Gastroesophageal sphincter (tissue), 3 donors: ENCODE results near the gene NAAA.
"Not testable (repeated sequence)": the region's sequence is repeated elsewhere in the genome, so short reads cannot be mapped to it uniquely, and the experiment has no call there.

ENCODE experiments used
- POLR2AphosphoS5 ChIP-seq: sonication (generic); formaldehyde crosslinking; IDR thresholded peaks from one replicate; pipeline ENCODE4 v1.6.1; 2017; ENCODE audit warnings: antibody characterized with exemption
- TF ChIP-seq, protein P1 (sequence below), 4 experiments: fragments of 200-600 bp in 2 of 4; fragments of 450-650 bp in 2 of 4; sonication (generic) in 1 of 4; IDR thresholded peaks; one replicate each; pipeline ENCODE4 v1.5.1; 2017 to 2019; ENCODE audit warnings: antibody characterized with exemption in 4 of 4, mild to moderate bottlenecking in 2 of 4, moderate library complexity in 2 of 4

DNA sequence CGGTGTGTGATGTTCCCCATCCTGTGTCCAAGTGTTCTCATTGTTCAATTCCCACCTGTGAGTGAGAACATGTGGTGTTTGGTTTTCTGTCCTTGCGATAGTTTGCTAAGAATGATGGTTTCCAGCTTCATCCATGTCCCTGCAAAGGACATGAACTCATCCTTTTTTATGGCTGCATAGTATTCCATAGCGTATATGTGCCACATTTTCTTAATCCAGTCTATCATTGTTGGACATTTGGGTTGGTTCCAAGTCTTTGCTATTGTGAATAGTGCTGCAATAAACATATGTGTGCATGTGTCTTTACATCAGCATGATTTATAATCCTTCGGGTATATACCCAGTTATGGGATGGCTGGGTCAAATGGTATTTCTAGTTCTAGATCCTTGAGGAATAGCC, 21.3 kb upstream of the NAAA start:
- TF ChIP-seq, protein P1, sequence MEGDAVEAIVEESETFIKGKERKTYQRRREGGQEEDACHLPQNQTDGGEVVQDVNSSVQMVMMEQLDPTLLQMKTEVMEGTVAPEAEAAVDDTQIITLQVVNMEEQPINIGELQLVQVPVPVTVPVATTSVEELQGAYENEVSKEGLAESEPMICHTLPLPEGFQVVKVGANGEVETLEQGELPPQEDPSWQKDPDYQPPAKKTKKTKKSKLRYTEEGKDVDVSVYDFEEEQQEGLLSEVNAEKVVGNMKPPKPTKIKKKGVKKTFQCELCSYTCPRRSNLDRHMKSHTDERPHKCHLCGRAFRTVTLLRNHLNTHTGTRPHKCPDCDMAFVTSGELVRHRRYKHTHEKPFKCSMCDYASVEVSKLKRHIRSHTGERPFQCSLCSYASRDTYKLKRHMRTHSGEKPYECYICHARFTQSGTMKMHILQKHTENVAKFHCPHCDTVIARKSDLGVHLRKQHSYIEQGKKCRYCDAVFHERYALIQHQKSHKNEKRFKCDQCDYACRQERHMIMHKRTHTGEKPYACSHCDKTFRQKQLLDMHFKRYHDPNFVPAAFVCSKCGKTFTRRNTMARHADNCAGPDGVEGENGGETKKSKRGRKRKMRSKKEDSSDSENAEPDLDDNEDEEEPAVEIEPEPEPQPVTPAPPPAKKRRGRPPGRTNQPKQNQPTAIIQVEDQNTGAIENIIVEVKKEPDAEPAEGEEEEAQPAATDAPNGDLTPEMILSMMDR (IDR thresholded peaks at IDR 0.05): not testable (repeated sequence)
- TF ChIP-seq POLR2AphosphoS5: not testable (repeated sequence)
